Measurements from ENCODE around the gene SMTNL2. TPM values are rescaled to one million over a fixed set of nuclear protein-coding genes. Genes with fewer than 3 reads are reported as not detected.

Gene SMTNL2
- total RNA-seq, 2 donors from 2014 or later = 0.51 to 0.79 TPM

DNA sequence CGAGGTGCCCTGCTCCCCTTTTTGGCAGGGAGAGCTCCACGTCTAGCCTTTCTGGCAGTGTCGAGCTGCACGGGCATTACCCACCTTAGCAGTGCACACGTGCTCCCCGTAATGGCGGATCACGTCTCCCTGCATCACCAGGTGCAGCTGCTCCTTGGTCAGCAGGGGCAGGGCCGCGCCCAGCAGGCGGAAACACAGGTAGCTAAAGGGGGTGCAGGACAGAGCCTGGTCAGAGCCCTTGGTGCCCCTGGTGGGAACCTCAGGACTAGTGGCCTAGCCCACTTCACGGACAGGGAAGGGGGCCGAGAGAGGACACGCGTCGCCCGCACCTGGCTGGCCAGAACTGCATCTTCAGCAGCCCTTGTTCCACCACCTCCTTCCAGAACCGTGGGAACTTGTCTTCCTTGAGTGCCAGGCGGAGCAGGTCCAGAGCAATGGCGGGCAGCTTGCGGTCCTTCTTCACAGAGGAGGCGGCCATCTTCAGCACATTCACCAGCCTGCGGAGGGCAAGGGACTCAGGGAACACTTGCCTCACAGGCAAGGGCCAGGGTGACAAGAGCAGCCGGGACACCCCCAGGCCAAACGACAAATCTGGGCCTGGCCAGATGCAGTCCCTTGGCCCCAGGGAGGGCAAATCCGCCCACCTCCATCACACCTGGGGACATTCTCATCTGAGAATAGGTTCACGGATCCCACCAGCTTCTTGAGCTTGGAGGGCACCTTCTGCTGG is 32.4 kb upstream of the SMTNL2 start:
- H3K36me3 Mint-ChIP-seq (ENCODE audit: low read depth) = peaks cover 47% of the 10 kb centered on the region
- DNase-seq = no peak
- Histone ChIP-seq H3K9ac (ENCODE audit: extremely low read depth, low read length, poor library complexity, severe bottlenecking) (no peak overlapping the region), H3K36me3 (ENCODE audit: control insufficient read depth, insufficient read depth, low read length) (peaks cover 49% of the 10 kb centered on the region), H3K27ac (ENCODE audit: low read depth, low read length) (no peak overlapping the region), H3K4me3 (ENCODE audit: low read length) (no peak overlapping the region), H3K4me1 (ENCODE audit: control insufficient read depth, insufficient read depth, low read length) (no peaks in the 10 kb centered on the region), H3K9me3 (ENCODE audit: control insufficient read depth, low read length) (no peaks in the 10 kb centered on the region), H3K27me3 (ENCODE audit: control insufficient read depth, insufficient read depth, low read length, poor library complexity, severe bottlenecking) (no peaks in the 10 kb centered on the region)
- H3K27me3 Mint-ChIP-seq (ENCODE audit: insufficient read depth) = no peaks in the 10 kb centered on the region
- no peak overlapping the region for H3K27ac Mint-ChIP-seq
- H3K4me3 Mint-ChIP-seq = no peak overlapping the region
- H3K4me1 Mint-ChIP-seq = peaks cover 18% of the 10 kb centered on the region
- TF ChIP-seq, protein P1, sequence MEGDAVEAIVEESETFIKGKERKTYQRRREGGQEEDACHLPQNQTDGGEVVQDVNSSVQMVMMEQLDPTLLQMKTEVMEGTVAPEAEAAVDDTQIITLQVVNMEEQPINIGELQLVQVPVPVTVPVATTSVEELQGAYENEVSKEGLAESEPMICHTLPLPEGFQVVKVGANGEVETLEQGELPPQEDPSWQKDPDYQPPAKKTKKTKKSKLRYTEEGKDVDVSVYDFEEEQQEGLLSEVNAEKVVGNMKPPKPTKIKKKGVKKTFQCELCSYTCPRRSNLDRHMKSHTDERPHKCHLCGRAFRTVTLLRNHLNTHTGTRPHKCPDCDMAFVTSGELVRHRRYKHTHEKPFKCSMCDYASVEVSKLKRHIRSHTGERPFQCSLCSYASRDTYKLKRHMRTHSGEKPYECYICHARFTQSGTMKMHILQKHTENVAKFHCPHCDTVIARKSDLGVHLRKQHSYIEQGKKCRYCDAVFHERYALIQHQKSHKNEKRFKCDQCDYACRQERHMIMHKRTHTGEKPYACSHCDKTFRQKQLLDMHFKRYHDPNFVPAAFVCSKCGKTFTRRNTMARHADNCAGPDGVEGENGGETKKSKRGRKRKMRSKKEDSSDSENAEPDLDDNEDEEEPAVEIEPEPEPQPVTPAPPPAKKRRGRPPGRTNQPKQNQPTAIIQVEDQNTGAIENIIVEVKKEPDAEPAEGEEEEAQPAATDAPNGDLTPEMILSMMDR (conservative IDR thresholded peaks at IDR 0.05) = no peak
- H3K9me3 Mint-ChIP-seq = no peaks in the 10 kb centered on the region
- WGBS, 2 experiments (ENCODE audit: insufficient coverage in 1 of 2, insufficient read length in 1 of 2) = 91 to 95% methylated on average over 14 to 27 of the region's 27 CpGs

DNA sequence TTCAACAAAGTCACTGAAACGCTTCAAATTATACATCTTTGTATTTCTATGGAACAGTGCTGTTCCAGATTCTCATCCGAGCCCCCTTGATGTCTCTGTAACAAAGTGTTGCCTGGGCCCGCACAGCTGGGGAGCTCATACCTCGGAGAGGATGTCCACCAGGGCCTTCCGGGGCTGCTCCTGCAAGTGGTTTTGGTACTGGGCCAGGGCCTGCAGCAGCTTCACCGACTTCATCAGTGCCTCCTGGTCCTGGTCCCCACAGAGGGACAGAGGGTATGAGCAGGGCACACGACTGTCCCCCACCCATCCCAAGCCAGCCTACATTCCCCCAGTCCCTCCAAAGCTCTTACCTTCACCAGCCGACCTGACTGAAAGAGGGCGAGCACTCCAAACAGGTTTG is 30.7 kb upstream of the SMTNL2 start:
- no peak overlapping the region for H3K27ac Mint-ChIP-seq
- peak overlapping the region; percentile 85 for H3K4me3 Mint-ChIP-seq
- DNase-seq = no peak
- peaks cover 43% of the 10 kb centered on the region for H3K36me3 ChIP-seq (ENCODE audit: control insufficient read depth, insufficient read depth, low read length)
- H3K9me3 ChIP-seq (ENCODE audit: control insufficient read depth, low read length) = no peaks in the 10 kb centered on the region
- H3K9ac ChIP-seq (ENCODE audit: extremely low read depth, low read length, poor library complexity, severe bottlenecking) = no peak overlapping the region
- H3K9me3 Mint-ChIP-seq = no peaks in the 10 kb centered on the region
- peak overlapping the region; percentile 93 for H3K4me3 ChIP-seq (ENCODE audit: low read length)
- H3K4me1 Mint-ChIP-seq = peaks cover 18% of the 10 kb centered on the region
- no peaks in the 10 kb centered on the region for H3K4me1 ChIP-seq (ENCODE audit: control insufficient read depth, insufficient read depth, low read length)
- 93 to 100% methylated on average over 1 to 9 of the region's 9 CpGs for WGBS, 2 experiments (ENCODE audit: insufficient coverage in 1 of 2, insufficient read length in 1 of 2)
- no peak overlapping the region for H3K27ac ChIP-seq (ENCODE audit: low read depth, low read length)
- H3K36me3 Mint-ChIP-seq (ENCODE audit: low read depth) = peaks cover 37% of the 10 kb centered on the region
- H3K27me3 Mint-ChIP-seq (ENCODE audit: insufficient read depth) = no peaks in the 10 kb centered on the region
- TF ChIP-seq, protein P1 (conservative IDR thresholded peaks at IDR 0.05) = no peak
- no peaks in the 10 kb centered on the region for H3K27me3 ChIP-seq (ENCODE audit: control insufficient read depth, insufficient read depth, low read length, poor library complexity, severe bottlenecking)

DNA sequence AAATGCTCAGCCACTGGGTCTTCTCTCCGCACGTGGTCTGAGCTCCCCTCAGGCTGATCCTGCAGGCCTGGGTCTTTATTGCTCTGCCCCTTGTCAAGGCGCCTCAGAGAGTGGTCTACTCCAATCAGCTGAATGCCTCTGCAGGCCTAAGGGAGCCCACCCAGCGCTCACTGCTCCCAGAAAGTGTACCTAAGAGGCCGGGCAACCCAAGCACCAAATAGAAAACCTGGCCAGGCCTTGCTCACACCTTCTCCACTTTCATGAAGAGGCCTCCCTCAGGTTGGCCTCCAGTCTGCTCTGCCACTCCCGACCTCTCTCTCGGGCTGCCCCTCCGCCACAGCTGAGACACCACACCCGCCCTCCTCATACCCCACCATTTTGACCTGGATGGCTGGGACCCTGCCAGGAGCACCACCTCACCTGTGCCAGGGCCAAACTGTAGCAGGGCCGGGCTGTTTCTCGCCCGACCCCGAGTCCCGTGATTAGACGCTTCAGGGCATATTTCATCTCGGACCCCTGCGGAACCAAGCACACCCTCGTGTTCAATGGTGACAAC is 29.8 kb upstream of the SMTNL2 start:
- peak; percentile 69 for DNase-seq
- no peak overlapping the region for H3K27ac ChIP-seq (ENCODE audit: low read depth, low read length)
- H3K36me3 ChIP-seq (ENCODE audit: control insufficient read depth, insufficient read depth, low read length) = peaks cover 42% of the 10 kb centered on the region
- no peaks in the 10 kb centered on the region for H3K27me3 Mint-ChIP-seq (ENCODE audit: insufficient read depth)
- TF ChIP-seq, protein P1 (conservative IDR thresholded peaks at IDR 0.05) = no peak
- peak overlapping the region; percentile 87 for H3K27ac Mint-ChIP-seq
- peak overlapping the region; percentile 93 for H3K4me3 ChIP-seq (ENCODE audit: low read length)
- H3K9me3 ChIP-seq (ENCODE audit: control insufficient read depth, low read length) = no peaks in the 10 kb centered on the region
- 14 to 24% methylated on average over 7 to 18 of the region's 18 CpGs for WGBS, 2 experiments (ENCODE audit: insufficient coverage in 1 of 2, insufficient read length in 1 of 2)
- no peaks in the 10 kb centered on the region for H3K4me1 ChIP-seq (ENCODE audit: control insufficient read depth, insufficient read depth, low read length)
- H3K9ac ChIP-seq (ENCODE audit: extremely low read depth, low read length, poor library complexity, severe bottlenecking) = peak overlapping the region; percentile 64
- H3K4me3 Mint-ChIP-seq = peak overlapping the region; percentile 85
- H3K9me3 Mint-ChIP-seq = no peaks in the 10 kb centered on the region
- H3K4me1 Mint-ChIP-seq = peaks cover 18% of the 10 kb centered on the region
- no peaks in the 10 kb centered on the region for H3K27me3 ChIP-seq (ENCODE audit: control insufficient read depth, insufficient read depth, low read length, poor library complexity, severe bottlenecking)
- peaks cover 35% of the 10 kb centered on the region for H3K36me3 Mint-ChIP-seq (ENCODE audit: low read depth)
